Stimulated activated CD4-positive, alpha-beta T cell treated with anti-CD3 and anti-CD28 coated beads, TNF-alpha, amount 100 ng/mL, for 1 hour (primary cell): ENCODE results near the gene PIGT.

Source experiments
- DNase-seq, 3 donors: peaks; one replicate each; pipeline ENCODE4 v3.0.0-alpha.2; 2020; ENCODE audit warnings: low read depth in 3 of 3, low spot score in 1 of 3

PIGT gene

DNA sequence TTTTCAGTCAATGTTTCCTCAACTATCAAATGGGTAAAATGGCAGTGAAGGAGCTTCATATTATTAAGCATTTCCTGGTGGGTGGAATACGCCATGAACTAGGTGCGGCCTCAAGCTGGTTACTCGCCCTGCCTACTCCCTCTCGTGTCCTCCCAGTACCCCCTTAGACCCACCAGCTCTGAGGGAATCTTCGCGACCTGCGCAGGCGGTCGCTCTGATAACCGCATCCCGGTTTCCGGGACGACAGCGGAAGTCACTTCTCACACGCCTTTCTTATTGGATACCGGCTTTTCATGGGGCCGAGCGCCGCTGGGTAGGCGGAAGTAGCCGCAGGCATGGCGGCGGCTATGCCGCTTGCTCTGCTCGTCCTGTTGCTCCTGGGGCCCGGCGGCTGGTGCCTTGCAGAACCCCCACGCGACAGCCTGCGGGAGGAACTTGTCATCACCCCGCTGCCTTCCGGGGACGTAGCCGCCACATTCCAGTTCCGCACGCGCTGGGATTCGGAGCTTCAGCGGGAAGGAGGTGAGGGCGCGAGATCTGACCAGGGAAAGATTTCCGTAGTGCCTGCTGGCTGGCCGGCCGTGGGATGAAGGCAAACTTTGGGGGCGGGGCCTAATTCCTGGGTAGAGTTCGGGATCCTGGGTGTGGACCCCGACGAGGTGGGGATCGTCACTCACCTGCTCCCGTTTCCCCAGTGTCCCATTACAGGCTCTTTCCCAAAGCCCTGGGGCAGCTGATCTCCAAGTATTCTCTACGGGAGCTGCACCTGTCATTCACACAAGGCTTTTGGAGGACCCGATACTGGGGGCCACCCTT lies at the start of gene PIGT:
TSS of gene PIGT (plus strand) at position 320 of the 816 bp plus-strand sequence. CDS start at position 336, 16 bp downstream.
- DNase-seq: peak; percentile 59 to 74 (median 73)

DNA sequence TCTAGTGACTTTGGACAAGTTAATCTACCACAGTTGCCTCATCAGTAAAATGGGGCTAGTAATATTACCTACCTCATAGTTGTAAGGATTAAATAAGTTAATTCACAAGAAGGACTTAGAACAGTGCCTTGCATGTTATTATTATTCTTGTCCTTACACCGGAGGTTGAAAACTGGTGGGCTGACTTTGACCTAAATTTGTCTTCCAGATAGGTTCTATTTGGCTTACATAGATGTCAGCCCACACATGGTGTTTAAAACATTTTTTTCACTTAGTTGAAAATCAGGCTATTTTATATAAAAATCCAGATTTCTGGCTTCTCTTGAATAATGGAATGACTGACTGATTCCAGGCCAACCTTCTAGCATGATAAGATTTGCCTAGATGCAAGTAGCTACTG lies 49.7 kb upstream of the PIGT start:
- no peak for DNase-seq

DNA sequence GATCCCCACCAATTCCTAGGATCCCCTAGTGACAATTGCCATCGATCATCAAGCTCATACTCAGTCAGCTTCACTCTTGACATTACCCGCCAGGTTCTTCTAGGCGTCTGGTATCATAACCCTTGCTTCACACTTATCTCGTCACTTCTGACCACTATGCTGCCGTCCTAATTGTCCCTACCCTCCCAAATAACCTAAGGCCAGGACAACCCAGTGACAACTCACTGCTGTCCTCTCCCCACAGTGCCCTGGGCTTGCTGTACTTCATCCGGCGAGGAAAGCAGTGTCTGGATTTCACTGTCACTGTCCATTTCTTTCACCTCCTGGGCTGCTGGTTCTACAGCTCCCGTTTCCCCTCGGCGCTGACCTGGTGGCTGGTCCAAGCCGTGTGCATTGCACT lies 49.3 kb upstream of the PIGT start:
- no peak for DNase-seq

DNA sequence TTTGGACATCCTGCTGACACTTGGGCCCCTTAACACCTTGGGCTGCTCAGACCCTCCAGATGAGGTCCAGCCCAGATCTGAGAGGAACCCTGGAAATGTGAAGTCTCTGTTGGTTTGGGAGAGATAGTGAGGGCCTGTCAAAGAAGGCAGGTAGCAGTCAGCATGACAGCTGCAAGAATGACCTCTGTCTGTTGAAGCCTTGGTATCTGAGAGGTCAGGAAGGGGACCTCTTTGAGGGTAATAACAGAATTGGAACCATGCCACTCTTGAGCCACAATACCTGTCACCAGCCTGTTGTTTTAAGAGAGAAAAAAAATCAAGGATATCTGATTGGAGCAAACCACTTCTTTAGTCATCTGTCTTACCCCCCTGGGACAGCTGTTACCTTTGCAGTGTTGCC lies 48.8 kb upstream of the PIGT start:
- no peak for DNase-seq

DNA sequence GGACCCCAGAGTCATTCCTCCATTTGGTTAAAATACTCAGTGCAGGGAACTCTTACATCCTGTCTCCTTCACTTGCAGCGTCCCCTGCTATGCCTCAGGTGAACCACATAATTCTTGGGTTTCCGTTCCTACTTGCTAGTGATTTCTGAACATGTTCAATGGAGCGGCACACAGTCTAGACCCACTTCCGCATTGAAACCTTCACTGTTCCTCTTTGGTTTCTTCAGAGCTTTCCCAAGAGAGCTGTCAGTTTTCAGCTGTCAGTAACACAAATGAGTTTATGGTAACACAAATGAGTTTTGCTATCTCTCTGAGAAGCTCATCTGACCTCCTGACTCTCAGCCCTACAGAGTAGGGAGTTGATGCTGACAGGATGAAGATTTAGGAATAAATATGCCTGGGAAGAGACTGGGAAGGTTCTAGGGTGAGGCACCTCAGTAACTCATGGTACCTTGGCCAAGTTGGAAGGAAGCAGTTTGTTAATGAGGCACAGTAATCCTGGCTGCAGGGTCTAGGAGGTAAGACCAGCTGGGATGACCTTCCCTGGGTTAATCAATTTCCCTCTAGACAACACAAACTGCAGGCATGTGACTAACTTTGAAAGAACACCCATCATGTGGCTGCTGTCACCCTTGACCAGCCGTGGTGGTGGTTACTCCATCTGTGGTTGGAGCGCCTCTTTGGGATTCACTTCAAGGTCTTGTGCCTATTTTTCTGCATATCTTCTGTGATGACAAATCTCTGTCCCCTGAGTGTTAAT lies 47.5 kb upstream of the PIGT start:
- no peak for DNase-seq

DNA sequence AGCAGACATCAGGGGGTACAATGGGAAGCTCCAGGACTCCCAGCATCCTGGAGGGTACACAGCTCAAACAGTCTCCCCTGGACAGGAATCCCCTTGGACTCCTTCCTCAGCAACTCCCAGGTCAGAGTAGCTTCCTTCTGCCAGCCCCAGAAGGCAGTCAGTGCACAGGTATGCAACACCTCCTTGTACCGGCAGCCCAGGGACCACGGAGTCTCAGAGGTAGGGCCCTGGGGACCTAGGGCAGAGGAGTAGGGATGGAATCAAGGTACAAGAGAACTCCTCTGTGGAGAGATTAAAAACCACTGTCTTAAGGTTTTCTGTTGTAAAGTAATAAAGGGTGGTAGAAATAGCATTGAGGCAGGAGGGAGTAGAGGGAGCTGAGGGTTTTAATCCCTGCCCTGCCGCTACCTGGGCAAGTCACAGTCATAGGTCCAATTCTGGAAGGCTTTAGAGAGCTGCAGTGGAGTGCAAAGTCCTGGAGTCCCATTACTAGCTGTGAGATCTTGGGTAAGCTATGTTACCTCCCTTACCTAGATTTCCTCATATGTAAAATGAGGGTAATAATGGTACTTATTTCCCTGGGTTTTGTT lies 45.3 kb upstream of the PIGT start:
- DNase-seq: no peak

DNA sequence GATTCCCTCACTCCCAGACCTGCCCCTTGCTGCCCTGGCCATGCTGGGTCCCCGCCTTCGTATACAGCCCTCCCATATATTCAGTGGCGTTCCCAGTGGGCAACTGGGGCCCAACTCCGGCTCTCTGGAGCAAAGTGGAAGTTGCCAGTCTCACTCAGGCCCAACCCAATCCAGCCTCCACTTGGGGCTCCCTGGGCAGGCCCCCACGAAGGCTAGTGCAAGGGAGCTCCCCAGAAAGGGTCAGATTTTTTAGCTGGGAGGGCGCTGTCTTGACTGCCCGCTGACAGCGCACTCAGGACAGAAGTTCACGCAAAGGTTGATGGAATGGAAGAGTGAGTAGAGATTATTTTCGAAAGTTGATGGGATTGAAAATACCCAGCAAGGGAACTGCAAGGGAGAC lies 43.7 kb upstream of the PIGT start:
- no peak for DNase-seq

DNA sequence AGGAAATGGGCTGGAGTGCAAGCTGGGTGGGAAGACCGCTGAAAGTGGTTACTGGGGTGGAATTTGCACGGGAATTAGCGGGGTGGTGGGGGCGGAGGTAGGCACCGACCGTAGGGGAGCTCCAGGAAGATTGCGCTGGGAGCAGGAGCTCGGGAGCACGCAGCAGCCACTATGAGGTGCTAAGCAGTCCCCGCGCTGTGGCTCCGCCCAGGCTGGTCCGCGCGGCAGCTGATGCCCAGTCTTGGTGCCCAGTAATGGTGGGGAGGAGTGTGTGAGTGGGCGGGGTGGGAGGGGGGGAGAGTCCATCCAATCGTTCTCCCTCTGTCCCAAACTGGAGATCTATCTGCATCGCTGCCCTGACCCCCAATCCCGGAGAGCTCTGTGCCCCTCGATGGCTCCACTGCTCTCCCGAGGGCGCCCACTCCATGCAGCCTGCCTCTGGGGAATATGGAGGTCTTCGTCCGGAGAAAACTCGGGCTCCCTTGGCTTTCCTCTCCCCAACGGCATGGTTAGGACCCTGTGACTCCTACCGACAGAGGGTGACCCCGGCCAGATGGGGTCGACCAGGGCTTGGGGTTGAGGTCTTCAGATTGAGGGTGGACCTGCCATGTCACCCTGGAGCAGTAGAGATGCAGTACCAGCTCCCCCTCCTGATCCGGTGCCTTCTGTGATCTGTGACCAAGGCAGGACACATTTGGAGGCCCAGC lies 43.1 kb upstream of the PIGT start:
- no peak for DNase-seq

DNA sequence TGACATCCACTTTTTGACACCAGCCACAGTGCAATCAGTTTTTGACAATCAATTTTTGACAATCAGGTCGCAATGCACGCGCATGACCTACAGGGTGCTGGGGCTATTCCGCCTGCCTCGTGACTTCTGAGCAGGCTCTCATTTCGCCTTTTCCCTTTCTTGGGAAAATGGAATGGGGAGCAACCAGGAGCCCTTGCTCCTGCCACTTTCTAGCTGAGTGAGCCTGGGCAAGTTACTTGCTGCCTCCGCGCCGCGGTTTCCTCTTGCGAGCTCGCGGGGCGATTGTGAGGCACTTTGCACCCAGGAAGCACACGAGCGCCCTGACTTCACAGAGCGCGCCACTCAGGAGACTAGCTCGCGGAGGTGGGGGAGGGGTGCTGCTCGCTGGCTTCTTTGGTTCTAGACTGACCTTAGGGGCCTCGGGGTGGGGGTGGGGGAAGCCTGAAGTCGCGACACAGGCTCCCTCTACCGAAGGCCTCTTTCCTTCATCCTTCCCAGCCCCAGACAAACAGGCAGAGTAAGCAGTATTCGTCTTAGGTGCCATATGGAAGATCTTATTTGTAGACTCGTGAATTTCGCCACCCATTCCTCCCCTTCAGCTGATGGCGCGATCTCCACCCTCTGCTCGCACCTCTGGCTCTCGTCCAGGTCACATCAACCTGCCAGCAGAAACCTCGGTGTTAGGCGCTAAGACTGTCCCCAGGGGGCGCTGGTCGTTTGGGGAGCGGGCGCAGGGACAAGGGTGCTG lies 42.4 kb upstream of the PIGT start:
- peak; percentile 75 to 92 (median 77) for DNase-seq

DNA sequence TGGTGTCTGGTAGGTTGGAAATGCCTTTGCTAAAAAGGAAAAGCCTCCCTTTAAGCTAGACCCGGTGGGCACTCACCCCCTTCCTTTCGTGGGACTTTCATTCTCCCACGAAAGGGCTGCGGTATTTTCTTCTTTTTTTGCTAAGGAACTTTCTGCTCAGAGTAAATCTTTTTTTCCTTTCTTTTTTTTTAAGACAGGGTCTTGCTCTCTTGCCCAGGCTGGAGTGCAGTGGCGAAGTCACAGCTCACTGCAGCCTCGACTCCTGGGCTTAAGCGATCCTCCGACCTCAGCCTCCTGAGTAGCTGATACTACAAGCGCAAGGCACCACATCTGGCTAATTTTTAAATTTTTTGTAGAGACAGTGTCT lies 41.9 kb upstream of the PIGT start:
- no peak for DNase-seq

DNA sequence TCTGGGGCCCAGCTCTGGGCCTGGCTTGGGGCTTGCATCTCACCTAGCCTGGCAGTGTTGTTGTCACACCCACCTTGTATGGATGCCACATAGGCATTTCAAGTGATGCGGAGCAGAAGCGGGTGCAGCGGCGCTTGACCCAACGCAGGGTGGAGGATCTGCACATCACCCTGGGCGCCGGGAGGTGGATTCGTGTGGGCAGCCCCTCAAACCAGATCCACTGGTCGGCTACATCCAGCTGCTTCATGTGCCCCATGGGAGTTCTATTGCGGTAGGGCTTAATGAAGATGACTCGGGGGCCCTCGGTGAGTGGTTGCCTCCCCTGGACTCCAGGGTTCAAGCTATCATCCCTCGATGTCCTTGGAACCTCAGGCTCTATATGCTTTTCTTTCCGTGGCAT lies 41.0 kb upstream of the PIGT start:
- no peak for DNase-seq

DNA sequence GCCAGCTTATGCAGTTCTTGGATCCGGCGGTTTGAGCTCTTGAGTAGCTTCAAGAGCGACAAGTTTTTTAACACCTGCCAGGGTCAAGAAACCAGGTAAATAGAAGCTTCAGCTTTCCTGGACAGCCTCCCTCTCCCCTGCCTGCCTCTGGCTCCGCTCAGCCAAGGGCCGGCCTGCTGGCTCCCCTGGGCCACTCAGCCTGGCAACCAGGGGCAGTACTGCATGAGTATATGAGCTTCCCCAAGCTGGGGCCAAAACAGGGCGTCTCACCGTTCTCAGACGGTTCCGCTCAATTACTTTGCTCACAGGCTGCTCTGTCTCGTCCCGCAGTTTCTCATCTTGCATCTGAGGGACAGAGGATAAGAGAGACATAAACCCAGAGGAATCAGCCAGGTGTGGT lies 38.7 kb upstream of the PIGT start:
- no peak for DNase-seq

DNA sequence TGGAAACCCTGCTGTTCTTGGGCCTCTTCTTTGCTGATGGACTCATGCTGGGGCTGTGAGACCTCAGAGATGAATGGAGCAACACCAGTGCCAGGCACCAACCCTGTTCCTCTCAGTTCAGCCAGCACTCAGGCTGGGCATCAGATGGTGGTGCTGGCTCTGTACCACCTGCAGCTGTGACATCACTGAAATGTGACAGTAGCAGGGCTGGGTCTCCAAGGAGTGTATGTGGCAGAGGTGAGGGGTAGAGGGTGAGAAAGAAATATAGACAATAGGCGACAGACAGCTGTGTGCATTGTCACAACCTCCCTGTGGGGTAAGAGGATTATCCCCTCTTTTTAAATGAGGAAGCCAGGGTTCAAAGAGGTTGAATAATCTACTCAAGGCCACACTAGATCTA lies 37.8 kb upstream of the PIGT start, which contains the start of gene TP53TG5:
TSS of gene TP53TG5 (minus strand) at position 135 of the 400 bp plus-strand sequence. CDS start at position 46, 89 bp downstream.
- DNase-seq: no peak

DNA sequence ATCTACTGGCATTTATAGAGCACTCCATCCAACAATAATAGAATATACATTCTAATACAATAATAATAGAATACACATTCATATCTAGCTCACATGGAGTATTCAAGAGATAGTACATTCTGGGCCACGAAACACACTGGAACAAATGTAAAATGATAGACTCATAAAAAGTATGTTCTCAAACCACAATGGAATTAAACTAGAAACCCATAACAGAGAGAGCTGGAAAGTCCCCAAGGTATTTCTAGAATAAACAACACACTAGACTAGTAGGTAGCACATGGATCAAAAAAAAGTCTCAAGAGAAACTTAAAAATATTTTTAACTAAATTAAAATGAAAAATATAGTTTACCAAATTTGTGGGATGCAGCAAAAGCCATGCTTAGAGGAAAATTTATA lies 28.7 kb upstream of the PIGT start:
- no peak for DNase-seq

DNA sequence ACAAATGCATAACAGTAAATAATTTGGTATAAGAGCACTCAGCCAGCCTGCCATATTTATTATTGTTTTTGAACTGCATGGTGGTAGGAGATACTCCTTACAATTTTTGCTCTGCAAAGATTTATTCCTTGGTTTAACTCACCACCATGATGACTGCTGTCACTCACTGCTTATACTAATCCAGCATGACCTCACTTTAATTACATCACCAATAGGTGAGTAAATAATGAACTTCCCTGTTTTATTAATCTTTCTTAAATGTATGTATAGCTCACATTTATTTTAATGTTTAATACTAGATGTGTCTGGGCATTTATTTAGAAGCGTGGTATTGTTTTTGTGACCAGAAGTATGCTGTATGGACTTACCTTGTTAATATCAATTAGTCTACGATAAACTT lies 25.0 kb upstream of the PIGT start:
- no peak for DNase-seq

DNA sequence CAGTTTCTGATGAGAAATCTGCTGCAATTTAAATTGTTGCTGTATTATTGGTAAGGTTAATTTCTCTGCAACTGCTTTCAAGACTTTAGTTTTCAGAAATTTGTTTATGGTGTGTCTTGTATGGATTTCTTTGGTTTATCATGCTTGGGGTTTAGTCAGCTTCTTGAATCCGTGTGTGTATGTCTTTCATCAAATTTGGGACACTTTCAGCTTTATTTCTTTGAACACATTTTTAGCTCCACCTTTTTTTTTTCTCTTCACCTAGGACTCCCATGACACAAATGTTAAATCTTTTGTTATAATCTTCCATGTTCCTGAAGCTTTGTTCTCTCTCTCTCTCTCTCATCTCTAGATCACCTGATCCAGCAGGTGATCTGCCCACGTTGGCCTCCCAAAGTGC lies 24.4 kb upstream of the PIGT start:
- no peak for DNase-seq

DNA sequence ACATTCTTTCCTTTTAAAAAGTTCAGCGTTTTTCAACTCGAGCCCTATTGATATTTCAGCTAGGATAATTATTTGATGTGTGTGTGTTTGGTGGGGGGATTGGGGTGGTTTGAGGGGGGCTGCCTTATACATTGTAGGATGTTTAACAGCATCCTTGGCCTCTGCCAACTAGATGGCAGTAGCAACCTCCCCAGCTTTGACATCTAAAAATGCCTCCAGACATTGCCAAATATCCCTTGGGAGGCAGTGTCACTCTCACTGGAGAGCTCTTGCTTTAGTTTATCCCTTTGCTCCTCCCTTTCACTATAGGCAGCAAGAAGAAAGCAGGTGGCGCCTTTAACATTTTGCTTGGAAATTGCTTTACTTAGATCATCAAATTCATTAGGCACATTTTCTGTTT lies 23.2 kb upstream of the PIGT start:
- no peak for DNase-seq

DNA sequence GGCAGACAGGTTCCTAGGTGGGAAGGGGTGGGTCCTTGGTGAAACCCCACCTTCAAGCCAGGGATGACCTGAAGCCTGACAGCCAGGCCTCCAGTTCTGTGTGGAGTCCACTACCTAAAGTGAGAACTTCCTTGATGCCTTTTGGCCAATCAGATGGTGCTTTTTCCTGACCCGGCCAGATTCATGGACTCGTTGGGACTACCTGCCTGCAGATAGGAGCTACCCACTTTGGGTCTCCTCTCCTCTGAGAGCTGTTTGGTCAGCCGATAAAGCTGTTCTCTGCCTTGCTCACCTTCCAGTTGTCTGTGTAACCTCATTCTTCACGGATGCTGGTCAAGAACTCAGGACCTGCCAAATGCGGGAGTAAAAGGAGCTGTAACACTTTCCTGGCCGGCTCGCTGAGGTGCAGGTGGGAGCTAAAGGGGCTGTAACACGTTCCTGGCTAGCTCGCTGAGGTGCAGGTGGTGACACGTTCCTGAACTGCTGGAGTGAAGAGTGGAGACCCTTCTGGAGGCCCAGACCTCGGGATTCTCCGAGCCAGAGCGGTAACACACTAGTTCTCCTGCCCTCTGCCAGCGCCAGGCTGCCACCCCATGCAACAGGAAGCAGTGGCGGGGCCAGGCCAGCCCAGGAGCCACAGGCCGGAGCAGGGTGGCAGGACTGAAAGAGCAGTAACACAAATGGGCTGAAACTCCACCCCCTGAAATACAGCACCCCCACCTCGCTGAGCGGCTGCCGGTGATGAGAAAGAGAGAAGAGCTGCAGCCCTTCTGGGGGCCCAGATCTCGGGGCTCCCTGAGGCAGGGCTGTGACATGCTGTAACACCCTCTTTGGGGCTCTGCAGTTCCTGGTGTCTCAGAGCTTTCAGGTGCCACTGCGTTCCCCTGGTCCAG lies 21.5 kb upstream of the PIGT start:
- no peak for DNase-seq

DNA sequence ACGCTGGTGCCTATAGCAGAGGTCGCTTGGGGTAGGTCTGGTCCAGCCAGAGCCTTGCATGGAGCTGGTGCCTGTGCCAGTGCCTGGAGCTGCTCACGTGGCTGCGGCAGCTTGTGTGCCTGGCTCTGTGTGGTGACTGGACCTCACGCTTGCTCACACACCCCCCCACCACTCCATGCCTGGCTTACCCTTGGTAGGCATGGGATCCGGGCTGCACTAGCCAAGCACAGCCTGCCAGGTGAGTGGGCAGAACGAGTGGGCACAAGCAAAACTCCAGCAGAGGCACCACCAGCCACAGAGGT lies 20.9 kb upstream of the PIGT start:
- DNase-seq: no peak

DNA sequence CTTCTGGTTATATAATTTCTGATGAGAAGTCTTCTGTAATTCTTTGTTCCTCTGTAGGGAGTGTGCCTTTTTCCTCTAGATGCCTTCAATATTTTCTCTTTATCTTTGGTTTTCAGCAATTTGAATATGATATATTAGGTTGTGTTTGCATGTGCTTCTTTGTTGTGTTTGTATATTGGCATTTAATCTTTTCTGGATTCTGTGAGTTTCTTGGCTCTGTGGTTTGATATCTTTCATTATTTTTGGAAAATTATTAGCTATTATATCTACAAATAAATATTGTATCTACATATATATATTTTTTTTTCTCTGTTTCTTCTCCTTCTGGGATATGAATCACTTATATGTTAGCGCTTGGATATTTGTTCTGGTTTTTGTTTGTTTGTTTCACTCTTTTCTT lies 16.9 kb upstream of the PIGT start:
- DNase-seq: no peak
